ENCODE results near the gene SUGCT. TPM values are rescaled to one million over a fixed set of nuclear protein-coding genes. Genes with fewer than 3 reads are reported as not detected.

The SUGCT gene
- total and polyA plus RNA-seq, 8 donors: 0.87 to 8.0 (median 2.9) TPM; not detected in 1

GRCh38 chr7:40907286-40907685, 772.5 kb downstream of the SUGCT start:
- 84 to 89% (median 87%) methylated on average over 3 of the region's 3 CpGs for WGBS, 5 donors
- H3K9me3 ChIP-seq: no peaks in the 10 kb centered on the region
- no peak for DNase-seq
- H3K36me3 ChIP-seq: no peaks in the 10 kb centered on the region
- no peaks in the 10 kb centered on the region for H3K4me1 ChIP-seq
- intact Hi-C loops (cut with DNase I; ENCODE audit: low total_unique reads): no loop called here
- H3K27ac ChIP-seq: no peak overlapping the region
- TF ChIP-seq POLR2A (IDR thresholded peaks at IDR 0.05): no peak
- TF ChIP-seq, protein P1, sequence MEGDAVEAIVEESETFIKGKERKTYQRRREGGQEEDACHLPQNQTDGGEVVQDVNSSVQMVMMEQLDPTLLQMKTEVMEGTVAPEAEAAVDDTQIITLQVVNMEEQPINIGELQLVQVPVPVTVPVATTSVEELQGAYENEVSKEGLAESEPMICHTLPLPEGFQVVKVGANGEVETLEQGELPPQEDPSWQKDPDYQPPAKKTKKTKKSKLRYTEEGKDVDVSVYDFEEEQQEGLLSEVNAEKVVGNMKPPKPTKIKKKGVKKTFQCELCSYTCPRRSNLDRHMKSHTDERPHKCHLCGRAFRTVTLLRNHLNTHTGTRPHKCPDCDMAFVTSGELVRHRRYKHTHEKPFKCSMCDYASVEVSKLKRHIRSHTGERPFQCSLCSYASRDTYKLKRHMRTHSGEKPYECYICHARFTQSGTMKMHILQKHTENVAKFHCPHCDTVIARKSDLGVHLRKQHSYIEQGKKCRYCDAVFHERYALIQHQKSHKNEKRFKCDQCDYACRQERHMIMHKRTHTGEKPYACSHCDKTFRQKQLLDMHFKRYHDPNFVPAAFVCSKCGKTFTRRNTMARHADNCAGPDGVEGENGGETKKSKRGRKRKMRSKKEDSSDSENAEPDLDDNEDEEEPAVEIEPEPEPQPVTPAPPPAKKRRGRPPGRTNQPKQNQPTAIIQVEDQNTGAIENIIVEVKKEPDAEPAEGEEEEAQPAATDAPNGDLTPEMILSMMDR (IDR thresholded peaks at IDR 0.05): no peak
- TF ChIP-seq POLR2AphosphoS5 (IDR thresholded peaks at IDR 0.05): no peak
- no peak for TF ChIP-seq EP300 (IDR thresholded peaks at IDR 0.05)
- no peaks in the 10 kb centered on the region for H3K27me3 ChIP-seq
- no peak overlapping the region for H3K4me3 ChIP-seq

GRCh38 chr7:40909346-40909980, 774.7 kb downstream of the SUGCT start:
- intact Hi-C loops (cut with DNase I; ENCODE audit: low total_unique reads): no loop called here
- 84 to 90% (median 89%) methylated on average over 9 to 10 of the region's 10 CpGs for WGBS, 5 donors
- Histone ChIP-seq H3K9me3 (no peaks in the 10 kb centered on the region), H3K4me1 (no peaks in the 10 kb centered on the region), H3K27me3 (no peaks in the 10 kb centered on the region), H3K4me3 (no peak overlapping the region), H3K36me3 (no peaks in the 10 kb centered on the region), H3K27ac (no peak overlapping the region)
- TF ChIP-seq, protein P1 (IDR thresholded peaks at IDR 0.05): no peak
- no peak for TF ChIP-seq POLR2A (IDR thresholded peaks at IDR 0.05)
- TF ChIP-seq EP300 (IDR thresholded peaks at IDR 0.05): no peak
- no peak for TF ChIP-seq POLR2AphosphoS5 (IDR thresholded peaks at IDR 0.05)
- no peak for DNase-seq

Small RNA genes lying within 50 kb of the gene (small RNA-seq; reads per million reads assigned to genes)
- 0 reads per million in 4 donors for gene AC006023.1
- 0 reads per million in 4 donors for gene AC006023.2

Other genes starting within 250 kb of the SUGCT start
- gene CDK13, start 184.7 kb upstream of the SUGCT start, total RNA-seq: 100 to 1,000 TPM in 2 of 5 donors, 10 to 100 TPM in 3; 43.7 to 140 (median 98.2) TPM
- 10 to 100 TPM in 1 of 3 donors, 1 to 10 TPM in 2; 7.0 to 15.1 (median 8.0) TPM for gene CDK13, start 184.7 kb upstream of the SUGCT start, polyA plus RNA-seq
- gene MPLKIP, start 383 bp upstream of the SUGCT start, total RNA-seq: 10 to 100 TPM in 2 of 5 donors, 1 to 10 TPM in 3; 3.1 to 68.3 (median 8.9) TPM
- 10 to 100 TPM; 38.5 to 42.0 (median 40.8) TPM for gene MPLKIP, start 383 bp upstream of the SUGCT start, polyA plus RNA-seq

All from stomach (tissue), 9 donors.